Adrenal gland (tissue), 5 donors: ENCODE data around the gene ZNF611.

ENCODE experiments used
- POLR2A ChIP-seq, 2 donors: fragments of 450-650 bp; IDR thresholded peaks; one replicate each; pipeline ENCODE4 v1.6.1; 2017; ENCODE audit warnings: antibody characterized with exemption in 2 of 2, mild to moderate bottlenecking in 2 of 2, moderate library complexity in 1 of 2
- TF ChIP-seq, protein P1 (sequence below), 6 experiments: fragments of 450-650 bp in 4 of 6; fragments of 200-600 bp in 2 of 6; sonication (generic) in 1 of 6; IDR thresholded peaks; 1 replicate in 5 of 6; 2 replicates in 1 of 6; pipeline versions ENCODE4 v1.5.1 to v1.8.0; 2016 to 2021; ENCODE audit warnings: antibody characterized with exemption in 6 of 6, mild to moderate bottlenecking in 2 of 6, moderate library complexity in 1 of 6
- donor health status: DM: no; HTN: no; CAD: no.

DNA sequence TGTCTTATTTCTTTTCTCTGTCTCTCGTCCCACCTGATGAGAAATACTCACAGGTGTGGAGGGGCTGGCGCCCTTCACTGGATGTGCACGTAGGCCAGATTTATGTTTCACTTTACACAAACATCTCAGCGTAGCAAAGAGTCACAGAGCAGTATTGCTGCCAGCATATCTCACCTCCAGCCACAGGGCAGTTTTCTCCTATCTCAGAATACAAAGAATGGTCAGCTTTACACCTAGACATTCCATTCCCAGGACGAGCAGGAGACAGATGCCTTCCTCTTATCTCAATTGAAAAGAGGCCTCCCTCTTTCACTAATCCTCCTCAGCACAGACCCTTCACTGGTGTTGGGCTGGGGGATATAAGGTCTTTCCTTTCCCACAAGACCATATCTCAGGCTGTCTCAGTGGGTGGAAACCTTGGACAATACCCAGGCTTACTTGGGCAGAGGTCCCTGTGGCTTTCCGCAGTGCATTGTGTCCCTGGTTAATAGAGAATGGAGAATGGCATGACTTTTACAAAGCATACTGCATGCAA lies 7.2 kb upstream of the ZNF611 start:
- TF ChIP-seq POLR2A (IDR thresholded peaks at IDR 0.05) = no peak
- TF ChIP-seq, protein P1, sequence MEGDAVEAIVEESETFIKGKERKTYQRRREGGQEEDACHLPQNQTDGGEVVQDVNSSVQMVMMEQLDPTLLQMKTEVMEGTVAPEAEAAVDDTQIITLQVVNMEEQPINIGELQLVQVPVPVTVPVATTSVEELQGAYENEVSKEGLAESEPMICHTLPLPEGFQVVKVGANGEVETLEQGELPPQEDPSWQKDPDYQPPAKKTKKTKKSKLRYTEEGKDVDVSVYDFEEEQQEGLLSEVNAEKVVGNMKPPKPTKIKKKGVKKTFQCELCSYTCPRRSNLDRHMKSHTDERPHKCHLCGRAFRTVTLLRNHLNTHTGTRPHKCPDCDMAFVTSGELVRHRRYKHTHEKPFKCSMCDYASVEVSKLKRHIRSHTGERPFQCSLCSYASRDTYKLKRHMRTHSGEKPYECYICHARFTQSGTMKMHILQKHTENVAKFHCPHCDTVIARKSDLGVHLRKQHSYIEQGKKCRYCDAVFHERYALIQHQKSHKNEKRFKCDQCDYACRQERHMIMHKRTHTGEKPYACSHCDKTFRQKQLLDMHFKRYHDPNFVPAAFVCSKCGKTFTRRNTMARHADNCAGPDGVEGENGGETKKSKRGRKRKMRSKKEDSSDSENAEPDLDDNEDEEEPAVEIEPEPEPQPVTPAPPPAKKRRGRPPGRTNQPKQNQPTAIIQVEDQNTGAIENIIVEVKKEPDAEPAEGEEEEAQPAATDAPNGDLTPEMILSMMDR (IDR thresholded peaks at IDR 0.05) = no peak
